ENCODE data around the gene HOXA6. TPM values are rescaled to one million over a fixed set of nuclear protein-coding genes. Genes with fewer than 3 reads are reported as not detected.
A peak's percentile ranks its signal among the peaks of the same experiment; 100 is the strongest.

The HOXA6 gene
- total and polyA plus RNA-seq, 10 of the 15 experiments (the other 5 are each of a cell fraction or from before 2014, with no cell fraction given) = 0.08 TPM; not detected in 9

- no peak for DNase-seq (ENCODE audit: low read depth, low spot score)
- in situ Hi-C loops (cut with MboI) = no loop called here
These were observed 619 bp upstream of the HOXA6 start for GRCh38 chr7:27148031-27148755.

More at GRCh38 chr7:27148031-27148755, 619 bp upstream of the HOXA6 start:
- no peak overlapping the region for H3K27ac ChIP-seq (ENCODE audit: control insufficient read depth, insufficient read depth)
- H3K9me3 ChIP-seq (replicated peaks; ENCODE audit: control insufficient read depth, insufficient read depth, low read length) = no peaks in the 10 kb centered on the region; the same call in 2 of the 3 replicates
- no peak for FAIRE-seq
- H3K79me2 ChIP-seq (ENCODE audit: control insufficient read depth, insufficient read depth, low read length) = no peaks in the 10 kb centered on the region
- H3K4me3 ChIP-seq = no peak overlapping the region
- WGBS (ENCODE audit: insufficient coverage, insufficient replicate concordance, low lambda C conversion rate, missing lambda C conversion rate) = 5% methylated on average over 24 of the region's 28 CpGs
- H3K9ac ChIP-seq (ENCODE audit: control insufficient read depth, insufficient read depth, low read length) = no peak overlapping the region
- H3K27me3 ChIP-seq (replicated peaks in 1 of 2; ENCODE audit: control insufficient read depth in 2 of 2, insufficient read depth in 2 of 2, low read length in 1 of 2) = peaks cover 13 to 41% of the 10 kb centered on the region in 2 experiments
- ChIA-PET RAD21 (ENCODE audit: unreplicated experiment) (interaction anchor here (2.3 kb wide), 1 partner anchor 14 kb away, joined by 7 read pairs; no protein-coding TSS in a partner anchor), CTCF (interaction anchor here (1.0 to 5.5 kb wide), 5 partner anchors 14 to 461 kb away, joined by 3 to 38 read pairs (median 21); partner anchors contain the start of gene HOXA1), SMC1A (ENCODE audit: uncharacterized antibody, unreplicated experiment) (interaction anchor here (1.3 to 1.8 kb wide), 2 partner anchors 11 to 466 kb away, joined by 3 to 4 read pairs; no protein-coding TSS in a partner anchor), POLR2A (no interaction called here)
- BruUV-seq (replicated peaks) = no TSS peak
- no peaks in the 10 kb centered on the region for H3K36me3 ChIP-seq (ENCODE audit: control insufficient read depth in 2 of 2, insufficient read depth in 2 of 2, low read length in 1 of 2)
- no peak for ATAC-seq
- no peak overlapping the region for H3K4me2 ChIP-seq (ENCODE audit: control insufficient read depth, insufficient read depth)
- no peak overlapping the region for H2AFZ ChIP-seq (ENCODE audit: control insufficient read depth, low read depth, low read length)
- intact Hi-C loops (cut with micrococcal nuclease; ENCODE audit: unreplicated experiment) = no loop called here
- H4K20me1 ChIP-seq (ENCODE audit: control insufficient read depth, insufficient read depth) = no peaks in the 10 kb centered on the region
- no peaks in the 10 kb centered on the region; the same call in 1 of the 2 replicates for H3K4me1 ChIP-seq (ENCODE audit: control insufficient read depth, insufficient read depth, low read length)
- peak; percentile 17 for TF ChIP-seq SUZ12 (IDR thresholded peaks at IDR 0.05; ENCODE audit: unreplicated experiment)
- TF ChIP-seq HCFC1 (IDR thresholded peaks at IDR 0.05; ENCODE audit: low read length) = no peak
- no peak for TF ChIP-seq E2F8 (IDR thresholded peaks at IDR 0.05; ENCODE audit: low read depth, partially characterized antibody)
- TF ChIP-seq CTCF (IDR thresholded peaks at IDR 0.05 in 2 of 3, conservative IDR thresholded peaks at IDR 0.05 in 1 of 3; ENCODE audit: control insufficient read depth in 2 of 3, extremely low read depth in 1 of 3, insufficient read depth in 1 of 3, low read depth in 3 of 3, low read length in 3 of 3) = no peak
- TF ChIP-seq E4F1 (IDR thresholded peaks at IDR 0.05; ENCODE audit: borderline replicate concordance, partially characterized antibody) = no peak
- TF ChIP-seq CBX5 (IDR thresholded peaks at IDR 0.05; ENCODE audit: low read depth) = no peak
- TF ChIP-seq SMARCA5 (IDR thresholded peaks at IDR 0.05) = no peak

Measured in GM12878 (cell line).